HEK293T (cell line): Measurements from ENCODE around the gene LRMDA.

ENCODE experiments used
- CTCF ChIA-PET: fragments of 350-600 bp; formaldehyde crosslinking; extraction: SDS; loops from one replicate; lab custom pipeline; 2021; ENCODE audit warnings: antibody characterized with exemption, inconsistent platforms; lab: Yijun Ruan, JAX
- POLR2A ChIA-PET: fragments of 350-600 bp; formaldehyde crosslinking; extraction: SDS; loops from one replicate; lab custom pipeline; 2020; ENCODE audit warnings: antibody characterized with exemption, inconsistent platforms; lab: Yijun Ruan, JAX
- DNase-seq: peaks from one replicate; pipeline ENCODE4 v3.0.0; 2012; ENCODE audit warnings: mixed read lengths; ENCODE audit errors: extremely low spot score
- ARNT ChIP-seq: fragments of 450-650 bp; IDR thresholded peaks from 2 replicates; pipeline ENCODE4 v1.6.1; 2017; ENCODE audit warnings: mild to moderate bottlenecking
- BHLHE40 ChIP-seq: fragments of 450-650 bp; IDR thresholded peaks from 2 replicates; pipeline ENCODE4 v1.6.1; 2016; ENCODE audit warnings: mild to moderate bottlenecking, moderate library complexity, borderline replicate concordance
- CTBP1 ChIP-seq: fragments of 450-650 bp; IDR thresholded peaks from 2 replicates; pipeline ENCODE4 v1.6.1; 2016; ENCODE audit warnings: borderline replicate concordance
- ELF4 ChIP-seq: fragments of 450-650 bp; IDR thresholded peaks from 2 replicates; pipeline ENCODE4 v1.6.1; 2017; ENCODE audit warnings: antibody characterized with exemption
- FOXA1 ChIP-seq: fragments of 450-650 bp; IDR thresholded peaks from 2 replicates; pipeline ENCODE4 v1.6.1; 2016; ENCODE audit warnings: mild to moderate bottlenecking
- FOXK2 ChIP-seq: fragments of 450-650 bp; IDR thresholded peaks from 2 replicates; pipeline ENCODE4 v1.6.1; 2016; ENCODE audit warnings: mild to moderate bottlenecking
- FOXM1 ChIP-seq: fragments of 450-650 bp; IDR thresholded peaks from 2 replicates; pipeline ENCODE4 v1.6.1; 2017; ENCODE audit warnings: mild to moderate bottlenecking, borderline replicate concordance
- HDGF ChIP-seq: fragments of 450-650 bp; IDR thresholded peaks from 2 replicates; pipeline ENCODE4 v1.6.1; 2017; ENCODE audit warnings: antibody characterized with exemption, borderline replicate concordance
- L3MBTL2 ChIP-seq: fragments of 450-650 bp; conservative IDR thresholded peaks from 2 replicates; pipeline ENCODE4 v1.6.1; 2016; ENCODE audit warnings: mild to moderate bottlenecking
- LEF1 ChIP-seq: fragments of 450-650 bp; IDR thresholded peaks from 2 replicates; pipeline ENCODE4 v1.6.1; 2017; ENCODE audit warnings: mild to moderate bottlenecking, borderline replicate concordance
- NFRKB ChIP-seq: fragments of 450-650 bp; IDR thresholded peaks from 2 replicates; pipeline ENCODE4 v1.6.1; 2016; ENCODE audit warnings: mild to moderate bottlenecking, moderate library complexity
- SP1 ChIP-seq: fragments of 450-650 bp; IDR thresholded peaks from 2 replicates; pipeline ENCODE4 v1.6.1; 2017
- SUZ12 ChIP-seq: fragments of 450-650 bp; IDR thresholded peaks from 2 replicates; pipeline ENCODE4 v1.6.1; 2016; ENCODE audit warnings: mild to moderate bottlenecking
- TARDBP ChIP-seq: fragments of 450-650 bp; IDR thresholded peaks from 2 replicates; pipeline ENCODE4 v1.6.1; 2016
- ZNF384 ChIP-seq: fragments of 450-650 bp; IDR thresholded peaks from 2 replicates; pipeline ENCODE4 v1.6.1; 2016
- TF ChIP-seq, protein P1 (sequence below): fragments of 450-650 bp; IDR thresholded peaks from 2 replicates; pipeline ENCODE4 v1.6.1; 2016

The LRMDA gene

GRCh38 chr10:76555067-76555670, 1123.7 kb downstream of the LRMDA start:
- DNase-seq, result no peak
- no peak for TF ChIP-seq ARNT
- no peak for TF ChIP-seq NFRKB
- TF ChIP-seq BHLHE40, result no peak
- TF ChIP-seq SP1, result no peak
- TF ChIP-seq CTBP1, result no peak
- TF ChIP-seq, protein P1, sequence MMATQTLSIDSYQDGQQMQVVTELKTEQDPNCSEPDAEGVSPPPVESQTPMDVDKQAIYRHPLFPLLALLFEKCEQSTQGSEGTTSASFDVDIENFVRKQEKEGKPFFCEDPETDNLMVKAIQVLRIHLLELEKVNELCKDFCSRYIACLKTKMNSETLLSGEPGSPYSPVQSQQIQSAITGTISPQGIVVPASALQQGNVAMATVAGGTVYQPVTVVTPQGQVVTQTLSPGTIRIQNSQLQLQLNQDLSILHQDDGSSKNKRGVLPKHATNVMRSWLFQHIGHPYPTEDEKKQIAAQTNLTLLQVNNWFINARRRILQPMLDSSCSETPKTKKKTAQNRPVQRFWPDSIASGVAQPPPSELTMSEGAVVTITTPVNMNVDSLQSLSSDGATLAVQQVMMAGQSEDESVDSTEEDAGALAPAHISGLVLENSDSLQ, result no peak
- no peak for TF ChIP-seq FOXA1
- CTCF ChIA-PET, result no interaction called here
- POLR2A ChIA-PET, result no interaction called here

DNA sequence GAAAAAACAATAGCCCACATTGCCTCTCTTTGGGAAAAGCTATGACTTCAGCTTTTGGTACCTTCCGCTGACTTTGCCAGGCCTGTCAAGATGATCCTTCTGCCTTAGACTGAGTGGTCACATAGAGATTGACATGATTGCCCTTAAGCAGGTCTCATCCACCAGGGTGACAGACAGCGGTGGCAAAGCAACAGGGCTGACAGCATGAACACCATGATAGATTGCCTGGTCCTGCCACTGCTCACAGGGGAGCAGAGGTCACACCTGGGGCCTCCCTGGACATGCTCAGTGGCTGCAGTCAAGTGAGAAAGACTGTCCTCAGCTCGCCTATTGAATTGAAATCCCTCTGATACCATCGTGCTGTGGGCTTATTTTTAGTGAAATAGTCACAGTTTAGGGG, 1125.9 kb downstream of the LRMDA start:
- no peak for DNase-seq
- POLR2A ChIA-PET, result no interaction called here
- TF ChIP-seq NFRKB, result no peak
- TF ChIP-seq FOXM1, result no peak
- TF ChIP-seq CTBP1, result no peak
- TF ChIP-seq LEF1, result no peak
- TF ChIP-seq, protein P1, result no peak
- TF ChIP-seq HDGF, result no peak
- CTCF ChIA-PET, result interaction anchor here (0.8 to 1.0 kb wide), 2 partner anchors 208 to 1162 kb away, joined by 3 to 4 read pairs; no protein-coding TSS in a partner anchor

DNA sequence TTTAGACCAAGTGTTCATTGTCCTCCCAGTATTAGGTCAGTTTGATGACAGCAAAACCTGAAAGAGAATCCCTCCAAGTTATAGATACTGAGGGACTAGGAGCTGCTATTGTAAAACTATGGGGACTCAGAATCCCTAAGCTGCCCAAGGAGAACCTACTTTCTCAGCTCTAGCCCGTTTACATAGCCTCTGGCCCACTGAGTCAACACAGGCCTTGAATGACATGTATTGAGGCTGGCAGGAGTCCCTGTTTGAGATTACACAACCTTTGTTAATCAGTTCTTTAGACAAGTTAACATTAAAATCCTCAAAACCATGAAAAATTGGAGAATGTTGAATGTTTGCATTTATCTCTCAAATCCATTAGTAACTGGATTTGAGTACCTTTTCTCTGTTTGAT, 1127.2 kb downstream of the LRMDA start:
- no peak for DNase-seq
- ChIA-PET POLR2A (no interaction called here), CTCF (no interaction called here)
- TF ChIP-seq SP1, result no peak
- no peak for TF ChIP-seq NFRKB
- TF ChIP-seq L3MBTL2, result no peak
- no peak for TF ChIP-seq BHLHE40
- no peak for TF ChIP-seq ARNT
- TF ChIP-seq FOXM1, result no peak
- no peak for TF ChIP-seq SUZ12
- TF ChIP-seq, protein P1, result no peak

GRCh38 chr10:76558996-76559891, 1127.8 kb downstream of the LRMDA start:
- POLR2A ChIA-PET, result no interaction called here
- CTCF ChIA-PET, result no interaction called here
- TF ChIP-seq ELF4 (no peak), L3MBTL2 (no peak)
- no peak for DNase-seq

GRCh38 chr10:76559892-76560220, 1128.4 kb downstream of the LRMDA start:
- POLR2A ChIA-PET, result no interaction called here
- CTCF ChIA-PET, result no interaction called here
- no peak for DNase-seq
- TF ChIP-seq HDGF (no peak), BHLHE40 (no peak), FOXA1 (no peak), NFRKB (no peak), ELF4 (no peak), CTBP1 (no peak), FOXM1 (no peak), SUZ12 (no peak), SP1 (no peak), L3MBTL2 (no peak), FOXK2 (no peak)

- DNase-seq, result no peak
- CTCF ChIA-PET, result no interaction called here
- TF ChIP-seq ZNF384, result no peak
- no peak for TF ChIP-seq FOXK2
- no peak for TF ChIP-seq SUZ12
- TF ChIP-seq CTBP1, result no peak
- TF ChIP-seq TARDBP, result no peak
- TF ChIP-seq ELF4, result no peak
- TF ChIP-seq, protein P1, result no peak
- TF ChIP-seq L3MBTL2, result no peak
- POLR2A ChIA-PET, result no interaction called here
Measured at GRCh38 chr10:76560338-76560737, 1128.9 kb downstream of the LRMDA start.
